Stimulated activated CD4-positive, alpha-beta T cell treated with anti-CD3 and anti-CD28 coated beads, Interleukin-1b, Interleukin-23, amount 100 ng/mL, for 4 hours (primary cell): ENCODE results near the gene PRKAA1.

Experiments used
- DNase-seq, 2 donors: peaks; one replicate each; pipeline ENCODE4 v3.0.0-alpha.2; 2020; ENCODE audit warnings: low read depth in 2 of 2

PRKAA1 gene

DNA sequence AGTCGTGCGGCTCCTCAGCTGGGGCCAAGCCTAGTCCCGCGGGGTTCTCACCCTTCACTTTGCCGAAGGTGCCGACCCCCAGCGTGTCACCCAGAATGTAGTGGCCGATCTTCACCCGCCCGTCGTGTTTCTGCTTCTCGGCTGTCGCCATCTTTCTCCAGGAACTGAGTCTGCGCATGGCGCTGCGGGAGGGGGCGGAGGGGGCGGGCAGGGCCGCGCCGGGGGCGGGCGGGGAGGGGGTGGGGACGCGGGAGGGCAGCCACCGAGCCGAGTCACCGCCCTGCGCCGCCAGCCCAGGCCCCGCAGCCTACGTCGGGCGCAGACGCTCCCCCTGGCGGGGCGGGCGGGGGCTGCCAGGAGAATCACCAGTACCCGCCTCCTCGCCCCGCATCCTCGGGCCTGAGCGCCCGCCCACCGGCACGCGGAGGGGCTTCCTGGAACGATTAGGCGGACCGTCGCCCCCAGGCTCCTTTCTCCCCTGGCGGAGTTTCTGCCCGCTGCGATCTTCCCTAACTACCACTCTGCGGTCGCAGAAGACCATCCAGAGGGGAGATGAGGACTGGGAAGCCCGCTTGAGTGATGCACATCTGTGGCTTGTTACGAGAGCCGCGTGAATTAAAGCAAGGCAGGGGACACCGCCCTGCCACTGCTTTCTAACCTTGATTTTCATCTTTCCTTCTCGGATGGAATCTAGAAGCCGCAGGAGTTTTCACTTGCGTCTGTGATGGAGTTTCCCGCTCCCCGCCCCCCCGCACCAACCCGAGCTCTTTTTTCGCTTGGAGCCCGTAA is at the start of gene PRKAA1:
PRKAA1 (minus strand) TSS at position 363 of the 789 bp plus-strand sequence; CDS start at position 178, 185 bp downstream.
- peak; percentile 81 to 86 for DNase-seq

DNA sequence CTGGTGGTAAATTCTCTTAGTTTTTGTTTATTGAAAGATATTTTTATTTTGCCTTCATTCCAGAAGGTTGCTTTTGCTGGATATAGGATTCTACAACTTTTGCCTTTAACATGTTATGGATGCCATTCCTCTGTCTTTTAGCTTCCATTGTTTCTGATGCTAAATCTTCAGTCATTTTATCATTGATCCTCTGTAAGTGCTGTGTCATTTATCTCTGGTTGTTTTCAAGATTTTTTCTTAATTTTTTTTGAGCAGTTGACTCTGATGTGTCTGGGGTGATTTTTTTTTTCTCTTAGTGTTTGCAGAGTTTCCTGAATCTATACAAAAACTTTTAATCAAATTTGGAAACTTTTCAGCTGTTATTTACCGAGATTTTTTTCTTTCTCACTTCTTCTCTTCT is 49.4 kb upstream of the PRKAA1 start:
- no peak for DNase-seq

DNA sequence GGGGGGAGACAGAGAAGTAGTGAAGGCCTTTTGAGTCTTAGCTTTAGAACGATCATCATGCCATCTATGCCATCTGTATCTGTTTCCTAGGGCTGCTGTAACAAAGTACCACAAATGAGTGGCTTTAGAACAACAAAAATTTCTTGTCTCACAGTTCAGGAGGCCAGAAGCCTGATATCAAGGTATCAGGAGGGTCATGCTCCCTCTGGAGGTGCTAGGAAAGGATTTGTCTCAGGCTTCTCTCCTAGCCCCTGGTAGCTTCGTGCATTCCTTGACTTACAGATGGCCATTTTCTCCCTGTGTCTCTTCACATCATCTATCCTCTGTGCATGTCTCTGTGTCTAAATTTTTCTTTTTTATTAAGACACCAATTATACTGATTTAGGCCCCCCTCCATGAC is 48.2 kb upstream of the PRKAA1 start:
- DNase-seq: no peak

GRCh38 chr5:40844565-40844964 is 46.4 kb upstream of the PRKAA1 start:
- DNase-seq: no peak

DNA sequence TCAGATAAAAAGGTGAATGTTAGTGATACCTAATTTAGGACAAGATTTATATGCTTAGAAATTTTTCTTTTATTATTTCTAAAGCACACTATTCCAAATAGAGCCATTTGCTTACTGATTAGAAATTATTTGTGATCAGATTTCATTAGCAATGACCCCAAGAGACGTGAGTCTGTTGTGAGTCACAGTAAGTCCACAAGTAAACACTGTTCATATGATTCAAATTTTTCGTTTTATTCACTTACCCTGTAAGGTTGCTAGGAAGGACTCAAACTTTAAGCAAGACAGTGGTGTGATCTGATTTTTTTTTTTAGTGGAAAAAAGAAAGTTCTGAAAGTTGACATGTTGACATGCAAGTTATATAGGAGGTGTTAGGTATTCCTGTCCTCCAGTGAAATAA is 44.2 kb upstream of the PRKAA1 start:
- DNase-seq: no peak

GRCh38 chr5:40841068-40841805 is 43.1 kb upstream of the PRKAA1 start, which contains the start of gene CARD6:
Gene CARD6 (plus strand): TSS chr5:40841367. CDS start chr5:40841383, 16 bp downstream.
- no peak for DNase-seq

GRCh38 chr5:40838086-40838485 is 39.9 kb upstream of the PRKAA1 start:
- DNase-seq: no peak

DNA sequence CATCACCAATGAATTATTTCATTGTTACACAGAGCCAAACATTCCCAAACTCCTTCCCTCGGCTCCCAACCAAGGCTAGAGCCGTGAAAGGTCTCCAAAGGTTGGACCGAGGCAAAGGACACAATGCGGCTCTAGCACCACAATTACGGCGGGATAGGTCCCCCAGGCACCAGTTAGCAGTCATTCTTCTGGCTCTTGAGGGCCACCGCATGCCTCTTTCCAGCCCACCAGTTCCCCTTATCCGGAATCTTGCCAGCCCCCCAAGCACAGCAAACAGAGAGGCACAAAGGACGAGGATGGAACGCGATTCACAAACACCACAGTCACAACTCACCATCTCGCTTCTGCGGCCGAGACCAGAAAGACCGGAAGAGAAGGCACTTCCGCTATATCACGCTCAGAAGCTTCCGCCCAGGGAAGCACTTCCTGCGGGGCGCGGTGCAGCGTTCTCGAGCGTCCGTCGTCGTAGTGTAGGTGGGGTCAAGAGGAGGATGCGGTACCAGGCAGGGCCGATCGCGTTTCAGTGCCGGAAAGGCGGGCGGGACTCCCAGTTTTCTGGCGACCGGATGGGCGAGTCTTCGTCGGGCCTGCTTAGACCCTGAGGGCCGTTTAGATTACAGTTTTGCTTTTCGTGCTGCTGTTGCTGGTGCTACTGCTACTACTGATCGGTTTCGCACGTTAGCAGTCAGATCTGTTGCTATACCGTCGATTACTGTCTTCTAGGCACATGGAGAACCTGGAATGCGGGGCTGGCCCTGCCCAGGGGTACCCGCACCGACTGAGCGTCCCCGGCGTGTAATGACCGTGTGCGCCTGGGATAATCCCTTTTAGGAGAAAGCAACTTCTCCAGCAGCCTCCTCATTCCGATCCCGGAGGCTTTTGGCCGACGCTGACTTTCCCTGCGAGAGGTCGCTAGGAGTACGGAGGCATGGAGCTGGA is 36.9 kb upstream of the PRKAA1 start, which contains the start of gene RPL37:
RPL37 (minus strand) TSS at position 374 of the 939 bp plus-strand sequence; CDS start at position 337, 37 bp downstream.
- DNase-seq: peak; percentile 79 to 86

- DNase-seq: peak in 1 of 2 donors; percentile 21
These were observed 36.2 kb upstream of the PRKAA1 start for GRCh38 chr5:40834391-40834848.

- no peak for DNase-seq
These were observed 35.6 kb upstream of the PRKAA1 start for GRCh38 chr5:40833712-40834229.

GRCh38 chr5:40832345-40832744 is 34.2 kb upstream of the PRKAA1 start:
- DNase-seq: no peak

DNA sequence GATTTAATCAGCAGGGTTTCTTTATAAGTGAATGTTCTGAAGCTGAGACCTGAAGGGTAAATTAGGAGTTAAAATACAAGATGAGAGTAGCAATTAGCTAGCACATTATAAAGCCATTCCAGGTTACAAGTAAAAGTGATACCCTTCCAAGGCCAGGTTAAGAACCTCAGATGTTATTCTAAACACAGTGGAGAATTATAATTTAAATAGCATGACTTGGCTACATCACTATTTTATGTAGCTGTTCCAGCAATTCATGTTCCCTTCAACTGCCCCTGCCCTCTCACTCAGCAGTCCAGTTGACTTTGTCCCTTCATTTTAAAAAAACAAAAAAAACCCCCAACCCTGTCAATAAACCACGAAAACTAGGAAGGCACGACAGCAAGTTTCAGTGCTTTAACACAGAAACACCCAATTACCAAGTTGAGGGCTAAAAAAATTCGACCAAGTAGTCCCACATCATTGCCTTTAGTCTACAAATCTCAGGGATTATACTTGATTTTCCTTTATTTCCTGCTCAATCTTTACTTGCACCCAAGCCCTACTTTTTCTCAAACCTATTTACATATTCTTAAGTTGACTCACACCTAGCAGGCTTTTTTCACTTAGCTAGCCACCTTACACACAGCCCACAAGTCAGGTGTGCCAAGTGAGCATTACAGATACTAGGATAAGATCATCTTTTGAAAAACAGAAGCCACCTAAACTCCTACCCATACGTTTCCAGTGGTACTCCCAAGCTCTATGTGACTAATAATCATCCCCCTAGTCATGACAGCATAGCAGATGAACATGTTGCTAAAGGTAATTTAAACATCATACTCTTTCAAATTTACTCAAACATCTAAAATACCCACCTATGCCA is 33.4 kb upstream of the PRKAA1 start:
- no peak for DNase-seq

DNA sequence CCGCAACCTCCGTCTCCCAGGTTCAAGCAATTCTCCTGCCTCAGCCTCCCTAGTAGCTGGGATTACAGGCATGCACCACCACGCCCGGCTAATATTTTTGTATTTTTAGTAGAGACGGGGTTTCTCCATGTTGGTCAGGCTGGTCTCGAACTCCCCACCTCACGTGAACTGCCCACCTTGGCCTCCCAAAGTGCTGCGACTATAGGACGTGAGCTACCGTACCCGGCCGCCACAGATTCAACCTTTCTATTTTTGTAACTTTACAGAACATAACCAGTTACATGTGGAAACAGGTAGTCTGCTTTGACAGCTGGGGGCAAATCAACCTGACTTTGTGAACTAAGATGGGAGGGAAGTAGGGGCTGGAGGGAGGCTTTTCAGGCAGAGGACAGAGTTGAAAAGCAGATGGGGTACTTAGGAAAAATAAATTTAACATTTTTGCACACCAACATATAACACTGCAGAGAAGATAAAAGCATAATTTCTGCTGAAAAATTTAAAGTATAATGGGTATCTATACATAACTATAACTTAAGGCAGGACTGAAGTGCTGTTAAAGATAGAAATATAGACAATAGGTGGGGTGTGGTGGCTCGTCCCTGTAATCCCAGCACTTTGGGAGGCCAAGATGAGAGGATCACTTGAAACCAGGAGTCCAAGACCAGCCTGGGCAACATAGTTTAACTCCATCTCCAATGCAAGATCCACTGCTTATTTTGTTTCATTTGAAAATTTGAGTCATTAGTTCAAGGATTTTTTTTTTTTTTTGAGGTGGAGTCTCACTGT is 31.8 kb upstream of the PRKAA1 start:
- DNase-seq: no peak

GRCh38 chr5:40828690-40829661 is 30.8 kb upstream of the PRKAA1 start:
- DNase-seq: no peak

DNA sequence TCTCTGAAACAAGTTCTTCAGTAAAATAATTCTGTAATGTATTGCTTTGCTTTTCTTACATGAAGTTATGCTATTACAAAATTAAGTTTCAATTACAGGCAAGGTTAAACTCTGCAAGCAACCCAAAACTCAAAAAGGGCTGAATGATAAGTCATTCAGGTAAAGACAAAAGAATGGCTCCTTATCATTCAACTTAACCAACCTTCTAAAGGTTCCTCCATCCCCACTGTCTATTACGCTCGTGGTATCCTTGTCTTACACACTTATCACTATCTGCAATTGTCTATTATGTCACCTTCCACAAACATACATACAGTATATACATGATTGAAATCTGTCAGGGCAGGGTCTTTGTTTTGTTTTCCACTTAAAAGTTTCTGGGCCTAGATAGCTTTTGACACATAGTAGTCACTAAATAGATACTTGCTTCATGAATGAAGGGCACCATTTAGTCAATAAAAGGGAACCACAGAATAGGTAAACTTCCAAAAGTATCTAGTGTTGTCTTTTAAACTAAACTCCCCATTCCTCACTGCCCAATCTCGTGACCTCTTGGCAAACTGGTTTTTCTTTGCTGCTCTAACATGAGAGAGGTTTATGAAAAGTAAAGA is 30.0 kb upstream of the PRKAA1 start:
- no peak for DNase-seq

GRCh38 chr5:40827188-40827977 is 29.2 kb upstream of the PRKAA1 start:
- no peak for DNase-seq
